Endometrium (tissue), 2 donors: ENCODE results near the gene MMP7.
A peak's percentile ranks its signal among the peaks of the same experiment; 100 is the strongest.

Experiments
- FAIRE-seq: peaks from 2 replicates; lab custom pipeline; 2012; peaks lifted over from hg19 to GRCh38; lab: Jason Lieb, UNC
- donor health status: control.
- donor health status: control.

MMP7 gene

GRCh38 chr11:102530558-102530957, at the start of gene MMP7:
Gene MMP7, minus strand, starts transcription at chr11:102530747. Its CDS starts 47 bp downstream, at chr11:102530700.
- no peak for FAIRE-seq

GRCh38 chr11:102577723-102578122, 47.2 kb upstream of the MMP7 start:
- FAIRE-seq, result no peak

- FAIRE-seq, result no peak
These were observed 46.6 kb upstream of the MMP7 start for GRCh38 chr11:102577182-102577581.

- no peak for FAIRE-seq
These were observed 45.8 kb upstream of the MMP7 start for GRCh38 chr11:102576350-102576749.

- no peak for FAIRE-seq
These were observed 44.5 kb upstream of the MMP7 start for GRCh38 chr11:102575012-102575411.

GRCh38 chr11:102573851-102574250, 43.3 kb upstream of the MMP7 start:
- no peak for FAIRE-seq

GRCh38 chr11:102572554-102573220, 42.1 kb upstream of the MMP7 start:
- FAIRE-seq, result peak; percentile 84

- FAIRE-seq, result no peak
These were observed 38.3 kb upstream of the MMP7 start for GRCh38 chr11:102568851-102569250.

GRCh38 chr11:102566112-102566511, 35.6 kb upstream of the MMP7 start:
- FAIRE-seq, result no peak

- no peak for FAIRE-seq
These were observed 33.6 kb upstream of the MMP7 start for GRCh38 chr11:102564110-102564509.

GRCh38 chr11:102561636-102562035, 31.1 kb upstream of the MMP7 start:
- no peak for FAIRE-seq

- peak; percentile 85 for FAIRE-seq
These were observed 30.0 kb upstream of the MMP7 start for GRCh38 chr11:102560555-102561011.

- no peak for FAIRE-seq
These were observed 29.3 kb upstream of the MMP7 start for GRCh38 chr11:102559839-102560238.

- no peak for FAIRE-seq
These were observed 24.5 kb upstream of the MMP7 start for GRCh38 chr11:102555091-102555490.

GRCh38 chr11:102553835-102554282, 23.3 kb upstream of the MMP7 start:
- no peak for FAIRE-seq

GRCh38 chr11:102552447-102553194, 22.1 kb upstream of the MMP7 start:
- FAIRE-seq, result no peak

GRCh38 chr11:102552020-102552419, 21.5 kb upstream of the MMP7 start:
- FAIRE-seq, result no peak

GRCh38 chr11:102551169-102551781, 20.7 kb upstream of the MMP7 start:
- no peak for FAIRE-seq

- FAIRE-seq, result no peak
These were observed 16.4 kb upstream of the MMP7 start for GRCh38 chr11:102546923-102547471.

- no peak for FAIRE-seq
These were observed 15.9 kb upstream of the MMP7 start for GRCh38 chr11:102546427-102546826.

GRCh38 chr11:102545701-102546100, 15.2 kb upstream of the MMP7 start:
- FAIRE-seq, result no peak

GRCh38 chr11:102544594-102544993, 14.0 kb upstream of the MMP7 start:
- FAIRE-seq, result no peak

GRCh38 chr11:102539567-102539966, 9.0 kb upstream of the MMP7 start:
- no peak for FAIRE-seq
